GM12873 (cell line): ENCODE results near the gene FGF19.

Experiments
- CTCF ChIP-seq: IDR thresholded peaks from 2 replicates; pipeline ENCODE4 v1.5.1; 2012; ENCODE audit warnings: low read depth, mild to moderate bottlenecking, moderate library complexity, low read length, control low read depth; ENCODE audit not compliant: insufficient read depth; ENCODE audit errors: missing control alignments

The FGF19 gene

GRCh38 chr11:69694781-69695180, 9.0 kb downstream of the FGF19 start:
- no peak for TF ChIP-seq CTCF

- TF ChIP-seq CTCF = no peak
Observed at GRCh38 chr11:69692422-69692821, 11.4 kb downstream of the FGF19 start.

- no peak for TF ChIP-seq CTCF
Observed at GRCh38 chr11:69691463-69691862, 12.4 kb downstream of the FGF19 start.

- no peak for TF ChIP-seq CTCF
Observed at GRCh38 chr11:69689484-69690319, 14.1 kb downstream of the FGF19 start.

GRCh38 chr11:69686856-69687255, 17.0 kb downstream of the FGF19 start:
- no peak for TF ChIP-seq CTCF

- no peak for TF ChIP-seq CTCF
Observed at GRCh38 chr11:69686452-69686851, 17.4 kb downstream of the FGF19 start.

- no peak for TF ChIP-seq CTCF
Observed at GRCh38 chr11:69685348-69685747, 18.5 kb downstream of the FGF19 start.
